Lower leg skin (tissue), 3 donors: ENCODE measurements around the gene EMC9.

Source experiments
- POLR2A ChIP-seq, 2 donors: fragments of 450-650 bp; IDR thresholded peaks; one replicate each; pipeline ENCODE4 v1.6.1; 2016 to 2017; ENCODE audit warnings: antibody characterized with exemption in 2 of 2, mild to moderate bottlenecking in 1 of 2, moderate library complexity in 1 of 2
- TF ChIP-seq, protein P1 (sequence below), 3 donors: fragments of 450-650 bp; IDR thresholded peaks; one replicate each; pipeline ENCODE4 v1.5.1; 2016; ENCODE audit warnings: antibody characterized with exemption in 3 of 3, mild to moderate bottlenecking in 3 of 3, moderate library complexity in 2 of 3

DNA sequence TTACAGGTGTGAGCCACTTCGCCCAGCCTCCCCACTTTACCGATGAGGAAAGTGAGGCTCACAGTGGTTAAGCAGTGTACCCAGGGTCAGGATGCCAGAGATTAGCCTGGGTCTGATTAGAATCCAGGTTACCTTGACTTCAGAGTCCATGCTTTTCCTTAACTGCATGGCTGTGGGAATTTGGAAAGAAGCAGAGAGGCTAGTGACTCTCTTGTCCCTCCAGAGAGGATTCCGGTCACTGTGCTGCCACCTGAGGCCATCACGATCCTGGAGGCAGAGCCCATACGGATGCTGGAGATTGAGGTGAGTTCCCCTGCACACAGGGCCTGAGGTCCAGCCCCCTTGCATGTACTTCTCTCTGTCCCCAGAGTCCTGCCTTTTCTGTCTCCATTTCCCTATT lies 35.2 kb upstream of the EMC9 start:
- TF ChIP-seq, protein P1, sequence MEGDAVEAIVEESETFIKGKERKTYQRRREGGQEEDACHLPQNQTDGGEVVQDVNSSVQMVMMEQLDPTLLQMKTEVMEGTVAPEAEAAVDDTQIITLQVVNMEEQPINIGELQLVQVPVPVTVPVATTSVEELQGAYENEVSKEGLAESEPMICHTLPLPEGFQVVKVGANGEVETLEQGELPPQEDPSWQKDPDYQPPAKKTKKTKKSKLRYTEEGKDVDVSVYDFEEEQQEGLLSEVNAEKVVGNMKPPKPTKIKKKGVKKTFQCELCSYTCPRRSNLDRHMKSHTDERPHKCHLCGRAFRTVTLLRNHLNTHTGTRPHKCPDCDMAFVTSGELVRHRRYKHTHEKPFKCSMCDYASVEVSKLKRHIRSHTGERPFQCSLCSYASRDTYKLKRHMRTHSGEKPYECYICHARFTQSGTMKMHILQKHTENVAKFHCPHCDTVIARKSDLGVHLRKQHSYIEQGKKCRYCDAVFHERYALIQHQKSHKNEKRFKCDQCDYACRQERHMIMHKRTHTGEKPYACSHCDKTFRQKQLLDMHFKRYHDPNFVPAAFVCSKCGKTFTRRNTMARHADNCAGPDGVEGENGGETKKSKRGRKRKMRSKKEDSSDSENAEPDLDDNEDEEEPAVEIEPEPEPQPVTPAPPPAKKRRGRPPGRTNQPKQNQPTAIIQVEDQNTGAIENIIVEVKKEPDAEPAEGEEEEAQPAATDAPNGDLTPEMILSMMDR (IDR thresholded peaks at IDR 0.05): no peak
- TF ChIP-seq POLR2A (IDR thresholded peaks at IDR 0.05): no peak
